Sigmoid colon (tissue), 7 donors: Measurements from ENCODE around the gene RNF208. TPM values are rescaled to one million over a fixed set of nuclear protein-coding genes. Genes with fewer than 3 reads are reported as not detected.

Experiments used
- DNase-seq: peaks from one replicate; pipeline ENCODE4 v3.0.0-alpha.2; 2019
- H3K27ac ChIP-seq, 4 donors: fragments of 200-600 bp; sonication (generic); one replicate each; pipeline ENCODE4 v1.5.1; 2016 to 2019; ENCODE audit warnings: mild to moderate bottlenecking in 1 of 4
- H3K27me3 ChIP-seq, 3 donors: fragments of 200-600 bp; sonication (generic); one replicate each; pipeline ENCODE4 v1.5.1; 2019; ENCODE audit warnings: mild to moderate bottlenecking in 1 of 3
- H3K36me3 ChIP-seq, 4 donors: fragments of 200-600 bp; sonication (generic); one replicate each; pipeline ENCODE4 v1.5.1; 2016 to 2019
- H3K4me1 ChIP-seq, 4 donors: fragments of 200-600 bp; sonication (generic); one replicate each; pipeline ENCODE4 v1.5.1; 2017 to 2019
- H3K4me3 ChIP-seq, 4 donors: fragments of 200-600 bp; sonication (generic); one replicate each; pipeline ENCODE4 v1.5.1; 2017 to 2019; ENCODE audit warnings: mild to moderate bottlenecking in 2 of 4, moderate library complexity in 1 of 4
- H3K9me3 ChIP-seq, 4 donors: fragments of 200-600 bp in 3 of 4; sonication (generic) in 3 of 4; one replicate each; pipeline versions ENCODE4 v1.5.1 to v1.6.1; 2013 to 2019
- EP300 ChIP-seq, 4 donors: sonication (generic); formaldehyde crosslinking; IDR thresholded peaks; one replicate each; pipeline ENCODE4 v1.6.1; 2017; ENCODE audit warnings: antibody characterized with exemption in 4 of 4
- POLR2A ChIP-seq, 2 donors: fragments of 450-650 bp; IDR thresholded peaks; one replicate each; pipeline ENCODE4 v1.6.1; 2016; ENCODE audit warnings: antibody characterized with exemption in 2 of 2, mild to moderate bottlenecking in 2 of 2, moderate library complexity in 2 of 2
- POLR2AphosphoS5 ChIP-seq, 4 donors: sonication (generic); formaldehyde crosslinking; IDR thresholded peaks; one replicate each; pipeline ENCODE4 v1.6.1; 2017; ENCODE audit warnings: antibody characterized with exemption in 4 of 4
- WGBS, 2 donors: extraction: QIAGEN DNeasy Blood & Tissue Kit; methylation state at CpG; one replicate each; pipeline ENCODE4 v1.1.7; 2013; 5-methylcytosine and 5-hydroxymethylcytosine counted together
- intact Hi-C: fragments of 100-400 bp; cut with DNase I; formaldehyde crosslinking; loops from one replicate; pipeline ENCODE4 v1.15.1; 2023
- polyA plus RNA-seq, 3 donors: library from polyadenylated mRNA; stranded (reverse); fragments of 200-250 nt; gene quantifications; one replicate each; pipeline ENCODE4 v1.2.3, GENCODE V29; 2013
- total RNA-seq, 4 donors: library from RNA; depleted of rRNA; stranded (reverse); fragments of >200 nt; gene quantifications; one replicate each; pipeline ENCODE4 v1.1.0, GENCODE V29; 2016
- TF ChIP-seq, protein P1 (sequence below), 4 experiments: fragments of 450-650 bp in 3 of 4; fragments of 200-600 bp in 1 of 4; IDR thresholded peaks; one replicate each; pipeline ENCODE4 v1.5.1; 2016 to 2019; ENCODE audit warnings: antibody characterized with exemption in 4 of 4, mild to moderate bottlenecking in 3 of 4, moderate library complexity in 2 of 4
- donor health status: healthy with polysubstance abuse.
- donor health status: Bipolar disorder and iron deficiency.
- donor health status: healthy.

Gene RNF208
- total and polyA plus RNA-seq, 7 donors, result 0.54 to 8.8 (median 3.4) TPM; not detected in 1

DNA sequence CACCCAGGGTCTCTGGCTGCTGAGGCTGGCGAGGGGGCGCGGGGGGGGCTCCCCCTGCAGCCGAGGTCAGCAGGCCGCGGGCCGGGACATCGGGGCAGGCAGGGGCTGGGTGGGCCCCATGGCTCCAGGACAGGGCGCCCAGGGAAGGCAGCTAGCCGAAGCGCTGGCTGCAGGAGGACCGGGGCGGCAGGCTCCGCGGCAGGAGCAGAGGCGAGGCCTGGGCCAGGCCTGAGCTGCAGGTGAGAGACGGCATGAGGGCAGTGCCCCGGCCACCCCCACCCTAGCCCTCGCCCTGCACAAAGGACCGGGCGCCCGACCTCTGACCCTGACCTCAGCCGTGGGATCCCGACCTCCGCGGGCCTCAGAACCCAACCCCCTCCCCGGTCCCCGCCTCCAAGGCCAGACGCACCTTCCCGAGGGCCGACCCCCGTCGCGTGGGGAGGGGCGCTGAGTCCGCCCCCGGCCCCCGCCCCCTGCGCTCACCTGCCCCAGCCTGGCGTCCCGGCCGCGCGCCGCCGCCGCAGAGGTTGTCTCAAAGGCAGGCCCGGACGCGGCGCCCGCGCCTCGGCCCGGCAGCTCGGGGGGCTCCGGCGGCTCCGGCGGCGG is 431 bp downstream of the RNF208 start:
- H3K4me3 ChIP-seq, result peak overlapping the region; percentile 37 to 65 (median 60)
- no peaks in the 10 kb centered on the region for H3K27me3 ChIP-seq
- TF ChIP-seq, protein P1, sequence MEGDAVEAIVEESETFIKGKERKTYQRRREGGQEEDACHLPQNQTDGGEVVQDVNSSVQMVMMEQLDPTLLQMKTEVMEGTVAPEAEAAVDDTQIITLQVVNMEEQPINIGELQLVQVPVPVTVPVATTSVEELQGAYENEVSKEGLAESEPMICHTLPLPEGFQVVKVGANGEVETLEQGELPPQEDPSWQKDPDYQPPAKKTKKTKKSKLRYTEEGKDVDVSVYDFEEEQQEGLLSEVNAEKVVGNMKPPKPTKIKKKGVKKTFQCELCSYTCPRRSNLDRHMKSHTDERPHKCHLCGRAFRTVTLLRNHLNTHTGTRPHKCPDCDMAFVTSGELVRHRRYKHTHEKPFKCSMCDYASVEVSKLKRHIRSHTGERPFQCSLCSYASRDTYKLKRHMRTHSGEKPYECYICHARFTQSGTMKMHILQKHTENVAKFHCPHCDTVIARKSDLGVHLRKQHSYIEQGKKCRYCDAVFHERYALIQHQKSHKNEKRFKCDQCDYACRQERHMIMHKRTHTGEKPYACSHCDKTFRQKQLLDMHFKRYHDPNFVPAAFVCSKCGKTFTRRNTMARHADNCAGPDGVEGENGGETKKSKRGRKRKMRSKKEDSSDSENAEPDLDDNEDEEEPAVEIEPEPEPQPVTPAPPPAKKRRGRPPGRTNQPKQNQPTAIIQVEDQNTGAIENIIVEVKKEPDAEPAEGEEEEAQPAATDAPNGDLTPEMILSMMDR (IDR thresholded peaks at IDR 0.05), result no peak
- TF ChIP-seq POLR2A (IDR thresholded peaks at IDR 0.05) (no peak), EP300 (IDR thresholded peaks at IDR 0.05) (no peak), POLR2AphosphoS5 (IDR thresholded peaks at IDR 0.05) (no peak)
- peak overlapping the region in 1 of 4 donors; percentile 31 for H3K27ac ChIP-seq
- peaks cover 0 to 31% (median 24%) of the 10 kb centered on the region in 4 donors for H3K4me1 ChIP-seq
- no peaks in the 10 kb centered on the region for H3K36me3 ChIP-seq
- no peaks in the 10 kb centered on the region for H3K9me3 ChIP-seq
- 4 to 8% methylated on average over 61 of the region's 61 CpGs for WGBS, 2 donors
- no peak for DNase-seq
- intact Hi-C loops, result loop anchor here (2.0 to 5.0 kb wide), 3 partner anchors 19 to 107 kb away; partner anchors contain the start of genes ANAPC2, DPP7, SSNA1 and TUBB4B

DNA sequence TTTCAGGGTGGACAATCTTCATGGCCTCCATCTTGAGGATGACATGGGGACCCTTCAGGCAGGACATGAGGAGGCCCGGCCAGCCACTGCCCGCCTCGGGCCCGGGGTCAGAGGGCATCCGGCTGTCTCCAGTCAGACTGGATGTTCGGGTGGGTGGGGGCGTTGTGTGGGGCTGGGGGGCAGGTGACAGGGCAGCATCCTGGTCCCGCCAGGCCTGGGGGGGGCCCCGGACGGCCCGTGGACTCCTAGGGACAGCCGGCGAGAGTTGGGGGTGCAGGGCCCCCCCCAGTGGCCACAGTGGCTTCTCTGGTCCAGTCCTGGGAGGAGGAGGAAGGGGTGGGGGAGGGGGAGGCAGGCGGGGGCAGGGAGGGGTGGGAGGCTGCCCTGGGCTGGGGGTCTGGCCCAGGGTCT is 940 bp downstream of the RNF208 start:
- H3K27ac ChIP-seq, result no peak overlapping the region
- WGBS, 2 donors, result 77 to 86% methylated on average over 14 of the region's 14 CpGs
- TF ChIP-seq POLR2A (IDR thresholded peaks at IDR 0.05), result no peak
- TF ChIP-seq POLR2AphosphoS5 (IDR thresholded peaks at IDR 0.05), result no peak
- intact Hi-C loops, result loop anchor here (5.0 kb wide), 1 partner anchor 34 kb away; the partner anchor contains the start of genes ANAPC2 and SSNA1
- H3K36me3 ChIP-seq, result peaks cover 0 to 4% (median 0%) of the 10 kb centered on the region in 4 donors
- peaks cover 0 to 31% (median 24%) of the 10 kb centered on the region in 4 donors for H3K4me1 ChIP-seq
- H3K9me3 ChIP-seq, result no peaks in the 10 kb centered on the region
- peak overlapping the region; percentile 37 to 65 (median 60) for H3K4me3 ChIP-seq
- no peak for DNase-seq
- no peaks in the 10 kb centered on the region for H3K27me3 ChIP-seq

DNA sequence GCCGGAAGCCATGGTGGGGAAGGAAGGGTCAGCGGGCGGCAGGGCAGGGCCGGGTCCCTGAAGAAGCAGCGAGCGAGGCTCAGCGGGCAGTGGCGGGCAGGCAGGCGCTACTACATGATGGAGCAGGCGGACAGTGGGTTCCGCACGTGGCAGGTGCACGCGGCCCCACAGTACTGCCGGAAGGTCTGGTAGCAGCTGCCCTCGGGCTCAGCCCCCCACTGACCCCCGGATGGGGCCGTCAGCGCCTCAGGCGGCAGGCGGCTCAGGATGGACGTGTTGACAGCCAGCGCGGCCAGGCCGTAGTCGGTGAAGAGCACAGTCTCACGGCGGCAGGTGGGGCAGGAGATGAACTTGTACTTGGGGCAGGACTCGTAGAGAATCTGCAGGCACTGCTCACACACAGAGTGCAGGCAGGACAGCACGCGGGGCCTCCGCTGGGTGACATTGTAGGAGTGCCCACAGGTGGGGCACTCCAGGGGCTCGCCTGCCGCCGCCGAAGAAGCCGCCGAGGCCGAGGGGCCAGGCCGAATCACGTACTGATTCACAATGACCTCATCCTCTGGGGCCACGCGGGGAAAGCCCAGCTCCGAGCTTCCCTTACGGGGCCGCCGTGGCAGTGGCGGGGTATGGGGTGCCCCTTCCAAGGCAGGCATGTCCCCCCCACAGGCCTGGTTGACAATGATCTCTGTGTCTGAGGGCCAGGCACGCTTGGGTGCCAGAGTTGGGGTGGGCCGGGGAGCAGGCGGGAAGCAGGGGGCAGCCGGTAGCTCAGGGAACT is 1.5 kb downstream of the RNF208 start:
- H3K27ac ChIP-seq, result no peak overlapping the region
- H3K27me3 ChIP-seq, result no peaks in the 10 kb centered on the region
- DNase-seq, result no peak
- intact Hi-C loops, result loop anchor here (5.0 kb wide), 1 partner anchor 33 kb away; the partner anchor contains the start of genes ANAPC2 and SSNA1
- 92 to 94% methylated on average over 52 of the region's 52 CpGs for WGBS, 2 donors
- H3K4me1 ChIP-seq, result peaks cover 0 to 31% (median 24%) of the 10 kb centered on the region in 4 donors
- H3K9me3 ChIP-seq, result no peaks in the 10 kb centered on the region
- H3K4me3 ChIP-seq, result no peak overlapping the region
- peaks cover 0 to 6% (median 0%) of the 10 kb centered on the region in 4 donors for H3K36me3 ChIP-seq
- TF ChIP-seq EP300 (IDR thresholded peaks at IDR 0.05), result no peak
- no peak for TF ChIP-seq POLR2AphosphoS5 (IDR thresholded peaks at IDR 0.05)
- TF ChIP-seq, protein P1 (IDR thresholded peaks at IDR 0.05), result no peak
- no peak for TF ChIP-seq POLR2A (IDR thresholded peaks at IDR 0.05)

DNA sequence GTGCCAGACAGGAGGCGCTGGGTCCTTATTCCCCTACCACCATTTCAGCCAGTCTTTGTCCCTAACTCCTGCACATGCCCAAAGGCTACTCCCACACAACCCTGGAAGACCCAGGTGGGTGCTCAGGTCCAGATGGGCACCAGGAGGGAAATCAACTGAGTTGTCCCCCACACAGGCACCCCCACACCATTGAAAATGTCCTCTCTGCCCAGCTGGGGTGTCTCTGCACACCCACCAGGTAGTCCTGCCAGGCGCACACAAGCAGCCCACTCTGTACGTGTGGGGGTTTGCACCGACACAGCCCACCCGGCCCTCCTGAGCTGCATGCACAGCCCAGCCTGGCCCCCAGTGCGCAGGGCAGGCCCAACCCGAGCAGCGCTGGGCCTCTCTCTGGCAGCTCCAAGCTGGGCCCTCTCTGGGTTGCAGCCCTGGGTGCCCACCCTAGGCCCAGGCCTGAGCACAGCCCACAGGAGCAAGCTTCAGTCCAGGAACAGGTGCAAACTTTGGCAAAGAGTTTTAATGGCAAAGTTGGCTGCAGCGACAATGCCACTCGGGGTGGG is 2.2 kb downstream of the RNF208 start:
- TF ChIP-seq POLR2A (IDR thresholded peaks at IDR 0.05) (no peak), POLR2AphosphoS5 (IDR thresholded peaks at IDR 0.05) (no peak), EP300 (IDR thresholded peaks at IDR 0.05) (no peak)
- TF ChIP-seq, protein P1 (IDR thresholded peaks at IDR 0.05), result no peak
- Histone ChIP-seq H3K36me3 (peaks cover 0 to 13% (median 0%) of the 10 kb centered on the region in 4 donors), H3K27me3 (no peaks in the 10 kb centered on the region), H3K27ac (no peak overlapping the region), H3K4me1 (peaks cover 0 to 31% (median 24%) of the 10 kb centered on the region in 4 donors), H3K4me3 (no peak overlapping the region), H3K9me3 (no peaks in the 10 kb centered on the region)
- intact Hi-C loops, result loop anchor here (5.0 kb wide), 1 partner anchor 33 kb away; the partner anchor contains the start of genes ANAPC2 and SSNA1
- DNase-seq, result no peak
- WGBS, 2 donors, result 93 to 94% methylated on average over 10 of the region's 10 CpGs
